HG03095 (cell line): ENCODE data around the gene ME3.

ENCODE experiments used
- ATAC-seq: cut with Tn5 transposase; IDR thresholded peaks from one replicate; pipeline ENCODE4 v1.9.1; 2021; ENCODE audit warnings: moderate library complexity; ENCODE audit not compliant: unreplicated experiment

The ME3 gene

DNA sequence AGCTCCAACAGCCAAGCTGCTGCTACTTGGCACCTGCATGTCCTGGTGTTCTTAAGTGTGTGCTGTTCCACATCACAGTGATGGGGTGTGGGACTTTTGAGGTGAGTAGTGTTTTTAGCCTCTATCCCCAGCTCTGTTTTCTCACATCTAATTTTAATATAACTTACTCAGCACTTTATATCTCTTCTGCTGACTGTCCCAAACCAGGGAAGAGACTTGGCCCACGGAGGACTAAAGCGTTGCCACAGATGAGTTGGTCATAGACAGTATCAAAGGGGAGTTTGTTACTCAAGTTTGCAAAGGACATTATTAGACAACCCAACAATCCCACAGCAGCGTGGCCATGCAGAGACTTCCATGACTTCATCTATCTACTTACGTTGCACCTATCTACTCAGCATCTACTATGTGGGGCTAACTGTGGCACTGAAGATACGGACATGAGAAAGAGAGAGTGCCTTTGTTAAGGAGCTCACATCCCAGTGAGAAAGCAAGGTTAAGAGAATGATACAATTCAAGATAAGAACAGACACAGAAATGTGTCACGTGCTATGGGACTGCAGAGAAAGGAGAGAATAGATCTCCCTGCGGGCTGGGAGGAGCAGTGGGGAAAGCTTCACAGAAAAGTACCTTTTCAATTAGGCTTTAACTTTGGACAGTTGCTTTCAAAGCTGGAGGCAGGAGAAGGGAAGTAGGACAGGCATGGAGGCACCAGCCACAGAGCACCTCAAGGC is 82.4 kb downstream of the ME3 start:
- ATAC-seq = no peak

DNA sequence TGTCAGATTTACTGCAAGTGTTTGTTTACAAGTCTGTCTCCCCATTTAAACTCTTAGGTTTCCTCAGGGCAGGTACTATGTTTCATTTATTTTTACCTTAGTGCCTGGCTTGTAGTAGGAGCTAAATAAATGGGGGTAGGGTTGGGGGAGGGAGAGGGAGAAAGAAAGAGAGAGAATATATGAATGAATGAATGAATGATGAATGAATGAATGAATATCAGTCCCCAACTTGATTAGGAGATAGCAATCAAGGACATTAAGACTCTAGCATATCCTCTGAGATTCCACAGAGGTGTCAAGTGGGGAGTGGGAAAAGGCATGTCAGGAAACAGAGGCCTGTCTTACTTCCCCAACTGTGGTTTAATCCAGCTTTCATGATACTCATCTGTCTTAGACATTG is 83.2 kb downstream of the ME3 start:
- ATAC-seq = no peak

DNA sequence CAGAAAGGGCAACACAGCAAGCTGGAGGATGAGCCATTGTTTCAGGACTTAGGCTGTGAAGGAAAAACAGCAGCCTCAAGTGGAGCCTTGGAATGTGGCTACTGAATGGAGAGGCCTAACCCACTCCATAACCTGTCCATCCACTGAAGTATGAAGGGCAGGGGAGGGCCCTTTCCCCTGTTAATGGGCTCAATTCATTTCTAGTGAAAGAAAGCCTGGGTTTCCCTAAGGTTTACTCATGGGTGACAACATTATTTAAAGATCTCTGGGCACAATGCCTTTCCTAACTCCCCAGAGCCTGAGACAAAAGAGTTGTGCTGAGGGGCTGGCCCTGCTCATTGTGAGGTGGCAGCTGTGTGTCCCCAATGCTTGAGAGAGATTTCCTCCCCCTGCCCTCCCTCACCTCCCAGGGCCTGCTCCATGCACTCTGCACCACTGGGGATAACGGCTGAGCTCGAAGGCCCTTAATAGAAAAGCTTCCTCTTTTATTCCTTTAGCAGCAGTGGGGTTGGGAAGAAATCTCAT is 83.8 kb downstream of the ME3 start:
- ATAC-seq = no peak

DNA sequence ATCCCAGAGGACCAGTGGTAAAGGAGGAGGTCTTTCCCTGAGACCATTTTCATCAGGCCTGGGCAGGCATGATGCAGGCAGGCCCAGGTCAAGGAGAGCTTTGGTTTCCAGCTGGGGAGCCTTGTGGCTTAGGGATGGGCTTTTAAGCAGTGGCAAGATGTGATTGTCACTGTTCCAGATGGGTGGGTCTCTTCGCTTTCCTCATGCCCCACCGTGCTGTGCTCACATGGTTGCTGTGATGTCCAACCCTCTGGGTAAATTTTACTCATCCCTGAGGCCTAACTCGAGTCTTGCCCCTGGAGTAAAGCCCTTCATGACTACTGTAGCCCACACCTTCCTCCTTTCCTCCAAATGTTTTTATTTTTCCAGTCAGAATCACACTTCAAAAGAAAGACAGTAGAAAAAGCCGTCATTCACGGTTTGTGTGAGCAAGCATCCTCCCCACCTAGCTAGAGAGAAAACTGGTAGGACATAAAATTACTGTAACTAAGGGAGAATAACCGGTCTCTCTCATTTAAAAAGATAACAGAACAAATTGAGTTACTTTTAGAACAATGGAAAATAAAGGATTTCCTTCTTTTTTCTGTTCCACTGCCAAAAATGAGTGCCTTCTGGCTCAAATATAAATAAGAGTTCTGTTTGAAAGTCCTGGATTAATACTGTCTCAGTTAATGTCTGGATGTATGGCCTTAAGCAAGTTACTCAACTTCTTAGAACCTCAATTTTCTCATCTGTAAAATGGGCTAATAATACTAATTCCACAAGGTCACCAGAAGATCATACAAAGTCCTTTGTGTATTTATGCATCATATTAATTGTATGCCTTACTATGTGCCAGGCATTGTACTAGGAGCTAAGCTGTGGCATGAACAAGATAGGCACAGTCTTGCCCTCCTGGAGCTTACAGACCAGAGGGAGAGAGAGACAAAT is 84.9 kb downstream of the ME3 start:
- ATAC-seq = no peak

DNA sequence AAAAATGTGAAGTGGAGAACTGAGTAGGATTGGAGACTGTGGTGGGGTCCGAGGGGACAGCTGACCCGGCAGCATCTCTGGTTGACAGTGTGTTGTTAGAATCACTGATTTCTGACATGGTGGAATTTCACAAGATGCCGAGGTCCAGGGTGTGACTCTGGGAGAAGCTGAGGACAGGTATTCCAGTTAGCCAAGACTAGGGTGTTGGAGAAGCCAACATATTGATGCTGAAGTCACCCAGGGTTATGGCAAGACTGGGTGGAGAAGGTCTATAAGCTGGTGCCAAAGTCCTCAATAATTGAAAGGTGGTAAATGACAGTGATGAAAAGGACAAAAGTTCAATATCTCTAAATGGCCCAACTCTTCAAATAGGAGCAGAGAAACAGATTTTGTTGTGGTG is 86.1 kb downstream of the ME3 start:
- ATAC-seq = no peak

DNA sequence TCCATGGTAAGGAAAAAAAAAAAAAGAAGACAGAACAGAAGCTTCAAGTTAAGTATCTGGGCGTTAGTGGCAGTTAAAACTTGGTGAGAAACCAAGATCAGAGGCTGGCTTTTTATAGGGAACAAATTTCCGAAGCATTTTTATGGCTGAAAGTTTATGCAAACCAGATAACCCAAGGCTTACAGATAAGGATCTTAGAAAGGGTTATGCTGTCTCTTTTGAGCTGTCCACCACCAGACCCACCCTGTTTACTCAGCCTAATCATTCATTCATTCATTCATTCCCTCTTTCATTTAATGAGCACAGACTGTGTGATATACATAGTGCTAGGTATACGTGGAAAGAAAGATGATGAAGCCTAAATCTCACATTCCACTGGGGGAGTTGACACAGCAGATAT is 89.5 kb downstream of the ME3 start:
- no peak for ATAC-seq

DNA sequence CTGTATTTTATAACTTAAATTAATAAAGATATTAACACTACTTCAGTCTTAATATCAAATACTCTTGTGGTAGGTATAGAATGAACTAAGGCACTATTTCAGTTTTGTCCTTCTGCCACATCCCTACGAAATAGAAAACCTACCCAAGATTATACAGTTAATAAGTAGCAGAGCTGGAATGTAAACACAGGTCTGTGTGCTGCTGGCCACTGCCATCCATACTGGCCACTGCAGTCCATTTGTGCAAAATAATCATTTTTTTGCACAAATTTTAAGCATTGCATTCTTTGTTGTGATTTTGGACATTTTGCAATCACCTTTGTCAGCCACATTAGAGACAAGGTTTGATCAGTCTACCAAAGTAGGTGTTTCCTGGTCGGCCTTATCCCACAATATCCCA is 91.9 kb downstream of the ME3 start:
- no peak for ATAC-seq

DNA sequence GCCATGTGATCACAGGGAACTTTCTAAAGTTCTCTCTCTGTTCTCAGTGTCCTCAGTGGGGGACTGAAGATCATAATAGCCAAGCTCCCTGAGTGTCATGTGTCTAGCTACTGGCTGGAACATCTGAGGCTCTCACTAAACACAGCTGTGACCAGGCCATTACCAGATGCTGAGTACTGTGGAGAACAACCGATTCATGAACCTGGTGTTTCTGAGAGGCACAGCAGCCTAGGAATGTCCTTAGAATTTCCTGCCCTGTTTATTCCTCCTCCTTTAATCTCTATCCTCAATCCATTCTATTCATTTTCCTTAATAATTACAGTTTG is 93.0 kb downstream of the ME3 start:
- no peak for ATAC-seq

DNA sequence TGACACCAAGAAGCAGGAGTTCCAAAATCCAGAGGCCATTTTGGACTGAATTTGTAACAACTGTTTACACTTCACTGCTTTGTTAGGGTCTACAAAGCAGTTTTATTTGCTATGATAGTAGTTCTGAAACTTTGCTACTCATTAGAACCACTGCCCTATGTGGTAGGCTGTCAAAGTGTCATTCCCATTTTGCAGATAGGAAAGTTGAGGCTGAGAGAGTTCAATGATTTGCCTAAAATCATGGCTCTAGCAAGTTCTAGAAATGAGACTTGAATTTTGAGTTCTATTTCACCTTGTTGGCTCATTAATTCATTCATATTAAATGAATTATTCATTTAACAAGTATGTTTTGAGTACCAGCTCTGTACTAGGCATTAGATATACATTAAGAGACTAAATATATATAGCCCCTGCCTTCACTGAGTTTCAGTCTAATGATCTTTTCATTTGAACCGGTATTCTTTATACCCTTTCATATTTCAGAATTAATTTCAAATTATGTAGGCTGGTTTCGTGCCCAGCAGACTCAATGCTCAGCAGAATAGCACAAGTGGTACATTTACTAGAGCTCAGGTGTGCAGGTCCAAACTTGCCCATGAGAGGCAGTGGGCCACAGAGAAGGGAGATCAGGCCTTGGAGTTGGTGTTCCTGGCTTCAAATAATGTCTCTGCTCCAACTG is 93.5 kb downstream of the ME3 start:
- no peak for ATAC-seq

DNA sequence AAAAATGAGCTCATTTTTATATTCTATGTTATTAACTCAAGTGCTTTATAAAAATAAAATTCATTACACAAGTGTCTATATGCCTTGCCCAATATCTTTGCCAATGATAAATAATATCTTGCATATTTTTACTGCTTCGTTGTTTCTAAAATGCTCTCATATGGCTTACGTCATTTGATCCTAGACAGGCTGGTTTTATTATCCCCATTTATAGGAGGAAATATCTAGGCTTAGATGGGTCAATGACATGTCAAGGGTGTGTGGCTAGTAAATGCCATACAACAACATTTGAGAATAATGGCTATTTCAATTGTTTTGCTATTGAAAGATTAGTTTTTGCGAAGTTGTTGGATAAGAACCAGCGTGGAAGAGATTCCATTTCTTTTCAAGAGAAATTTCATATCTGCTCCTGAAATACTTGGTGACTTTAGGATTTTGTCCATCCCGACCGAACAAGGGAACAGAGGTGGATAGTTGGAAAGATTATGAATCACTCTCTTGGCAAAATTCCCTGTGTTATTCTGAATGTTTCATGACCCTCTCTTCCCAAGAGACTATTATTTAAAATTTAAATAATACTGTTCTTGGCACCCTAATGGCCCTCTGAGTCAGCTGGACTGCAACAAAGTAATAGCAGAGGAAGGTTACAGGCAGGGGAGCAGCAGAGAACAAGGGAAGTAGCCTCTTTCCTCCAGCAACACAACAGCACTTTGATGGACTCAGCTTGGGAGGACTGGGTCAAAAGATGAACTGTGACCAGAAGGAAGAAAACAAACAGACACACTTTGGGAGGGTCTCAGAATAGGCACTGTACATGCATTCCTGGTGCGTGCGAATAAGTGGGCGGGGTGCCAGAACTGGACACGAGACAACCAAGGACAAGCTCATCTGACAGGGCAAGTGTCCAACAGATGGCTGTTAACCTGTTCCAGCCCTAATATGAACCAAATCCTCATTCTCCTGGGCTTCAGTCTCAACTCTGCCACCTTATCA is 94.5 kb downstream of the ME3 start:
- no peak for ATAC-seq

DNA sequence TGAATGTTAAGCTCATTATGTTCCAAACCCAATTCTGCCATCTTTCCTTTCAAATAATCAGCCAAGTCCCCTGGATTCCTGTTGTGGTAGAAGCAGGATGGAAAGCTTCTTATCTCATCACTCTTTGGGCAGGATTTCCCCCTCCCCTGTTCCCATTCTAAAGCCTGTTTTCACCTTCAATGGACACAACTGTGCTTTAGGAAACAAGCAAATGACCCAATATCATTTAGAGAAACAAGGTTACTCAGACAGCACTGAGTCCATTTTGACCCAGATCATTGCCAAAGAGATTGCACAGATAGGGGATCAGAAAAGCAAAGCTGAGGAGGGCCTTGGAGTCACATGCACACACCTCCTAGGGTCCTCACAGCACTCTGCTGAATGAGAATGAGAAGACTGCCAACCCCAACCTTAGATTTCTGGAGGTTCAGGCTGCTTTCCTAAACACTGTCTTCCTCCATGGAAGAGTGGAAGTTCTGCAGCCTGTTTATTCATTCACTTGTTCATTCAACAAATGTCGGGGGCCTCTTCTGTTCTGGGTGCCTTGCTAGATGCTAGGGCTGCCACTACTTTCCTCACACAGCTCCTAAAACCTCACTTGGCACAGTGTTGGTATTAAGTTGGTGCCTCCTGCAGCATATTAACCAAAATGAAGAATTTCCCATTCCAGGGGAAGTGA is 95.3 kb downstream of the ME3 start:
- ATAC-seq = no peak

DNA sequence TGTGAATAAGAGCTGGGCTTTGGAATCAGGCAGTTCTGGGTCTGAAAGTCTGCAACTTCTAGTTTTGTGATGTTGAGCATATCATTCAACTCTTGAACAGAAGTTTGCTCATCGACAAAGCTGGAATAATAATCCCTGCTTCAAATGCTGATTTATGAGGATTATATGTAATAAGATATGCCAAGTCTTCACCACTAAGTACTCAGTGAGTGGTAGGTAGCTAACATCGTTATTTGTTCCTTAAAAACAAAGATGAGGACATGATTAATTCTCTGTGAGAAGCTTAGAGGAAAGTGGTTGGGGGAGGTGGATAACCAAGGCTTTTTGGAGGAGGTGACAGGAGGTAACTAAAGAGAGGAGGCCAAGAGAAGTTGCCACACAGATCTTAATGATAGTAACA is 96.5 kb downstream of the ME3 start:
- no peak for ATAC-seq

DNA sequence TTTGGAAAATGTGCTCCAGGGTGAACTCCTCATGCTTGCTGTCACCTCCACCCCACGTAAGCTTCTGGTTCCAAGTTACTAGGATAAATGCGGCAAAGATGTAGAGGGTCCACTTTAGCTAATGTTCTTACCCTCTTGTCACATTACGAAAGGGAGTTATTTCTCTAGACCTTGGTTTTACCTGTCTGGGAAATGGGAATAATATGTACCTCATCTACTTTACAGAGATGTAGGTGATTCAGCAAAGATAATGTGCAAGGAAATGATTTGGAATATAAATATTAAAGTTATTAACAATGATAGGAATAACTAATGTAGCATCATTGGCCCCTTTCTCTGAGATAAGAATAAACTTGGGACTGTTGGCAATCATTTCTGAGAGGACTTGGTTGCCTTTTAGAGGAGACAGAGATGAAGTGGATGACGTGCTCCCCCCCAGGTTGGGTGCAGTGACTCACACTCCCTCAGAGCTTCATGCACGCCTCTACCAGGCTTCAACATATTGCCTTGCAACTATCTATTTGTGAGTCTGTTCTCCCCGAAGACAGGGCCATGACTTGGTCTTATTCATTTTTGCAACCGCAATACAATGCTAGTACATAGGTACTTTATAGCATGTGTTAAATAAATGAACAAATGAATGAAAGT is 97.1 kb downstream of the ME3 start:
- ATAC-seq = no peak

DNA sequence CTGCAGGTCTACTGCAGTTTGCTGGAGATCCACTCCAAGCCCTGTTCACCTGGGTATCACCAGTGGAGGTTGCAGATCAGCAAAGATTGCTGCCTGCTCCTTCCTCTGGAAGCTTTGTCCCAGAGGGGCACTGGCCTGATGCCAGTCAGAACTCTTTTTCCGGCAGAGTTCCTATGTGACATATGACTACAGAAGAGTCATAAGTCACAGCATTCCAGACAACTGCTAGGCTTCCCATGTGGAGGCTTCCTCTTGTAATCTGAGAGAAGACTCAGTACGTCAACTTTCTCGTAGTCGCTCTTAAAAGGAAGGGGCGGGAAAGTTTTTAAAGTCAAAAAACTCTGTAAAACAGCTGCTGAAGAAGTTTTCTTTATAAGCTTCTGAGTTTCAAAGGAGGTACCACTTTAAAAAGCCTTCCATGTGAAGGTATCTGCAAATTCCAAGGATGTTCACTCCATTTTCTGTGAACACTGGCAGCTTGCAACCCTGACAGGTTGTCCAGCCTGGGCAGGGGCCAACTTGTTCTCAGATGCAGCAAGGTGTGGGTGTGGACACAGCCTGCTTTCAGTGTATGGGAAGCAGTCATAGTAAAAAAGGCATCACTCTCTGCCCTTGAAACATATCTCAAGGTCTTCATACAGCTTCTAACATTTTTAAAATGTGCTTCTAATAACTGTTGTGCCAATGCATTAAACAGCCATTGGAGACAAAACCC is 97.8 kb downstream of the ME3 start:
- ATAC-seq = no peak

DNA sequence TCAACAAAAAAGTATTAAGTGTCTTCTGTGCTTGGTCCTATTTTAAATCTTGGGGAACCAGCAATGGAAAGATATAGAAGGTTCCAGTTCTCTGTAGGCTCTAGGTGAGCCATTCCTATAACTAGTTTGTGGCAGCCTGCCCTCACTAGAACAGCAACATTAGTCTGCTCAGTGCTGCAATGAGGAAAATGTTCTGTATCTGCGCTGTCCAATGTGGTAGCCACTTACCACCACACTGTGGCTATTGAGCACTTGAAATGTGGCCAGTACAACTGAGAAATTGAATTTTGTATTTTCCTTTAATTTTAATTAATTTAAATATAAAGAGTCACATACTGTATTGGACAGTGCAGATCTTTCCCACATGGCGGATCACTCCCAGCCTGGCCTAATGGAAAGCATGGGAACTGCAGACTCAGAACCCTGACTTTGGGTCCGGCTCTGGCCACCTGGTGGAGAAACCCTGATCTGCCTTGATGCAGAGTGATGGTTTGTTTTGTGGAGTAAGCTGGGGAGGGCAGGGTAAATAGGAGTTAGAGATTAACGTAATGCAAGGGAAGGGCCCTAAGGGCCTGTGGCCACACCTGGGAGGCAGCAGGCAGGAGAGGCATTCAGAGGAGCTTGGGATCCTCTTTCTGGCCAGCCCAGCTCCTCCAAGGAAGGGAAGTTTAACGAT is 101.0 kb downstream of the ME3 start:
- no peak for ATAC-seq

DNA sequence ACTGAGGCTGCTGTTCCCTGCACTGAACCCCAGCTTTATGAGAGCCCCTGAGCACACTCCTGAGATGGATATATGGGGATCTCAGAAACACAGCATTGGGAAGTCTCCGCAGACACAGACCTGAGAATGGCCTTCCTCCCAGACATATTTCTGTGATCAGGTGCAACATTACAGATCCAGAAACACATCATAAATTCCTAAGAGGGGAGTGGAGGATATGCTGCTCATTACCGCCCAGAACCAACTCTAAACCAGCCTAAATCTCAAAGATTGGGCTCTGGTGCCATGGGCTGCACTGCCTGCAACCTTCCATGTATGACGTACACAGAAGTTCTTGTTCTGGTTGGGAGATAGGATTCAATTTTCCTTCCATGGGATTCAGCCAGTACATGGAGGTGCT is 102.0 kb downstream of the ME3 start:
- no peak for ATAC-seq

DNA sequence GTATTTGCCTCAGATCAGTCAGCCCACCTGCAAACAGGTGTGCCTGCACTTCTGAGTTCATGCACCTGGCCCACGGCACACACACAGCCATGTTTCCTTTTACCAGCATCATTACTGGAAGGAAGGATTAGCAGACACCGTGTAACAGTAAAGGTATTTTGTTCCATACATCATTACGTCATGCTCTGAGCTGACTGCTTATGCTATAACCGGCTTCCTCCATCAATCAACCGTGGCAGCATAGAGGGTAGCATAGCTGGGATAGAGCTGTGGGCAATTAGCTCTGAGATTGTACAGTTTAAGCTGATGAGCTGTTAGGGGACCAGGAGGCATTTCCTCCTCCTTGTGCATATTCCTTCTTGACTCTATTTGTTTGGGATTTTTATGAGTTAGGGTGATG is 102.4 kb downstream of the ME3 start:
- ATAC-seq = no peak

DNA sequence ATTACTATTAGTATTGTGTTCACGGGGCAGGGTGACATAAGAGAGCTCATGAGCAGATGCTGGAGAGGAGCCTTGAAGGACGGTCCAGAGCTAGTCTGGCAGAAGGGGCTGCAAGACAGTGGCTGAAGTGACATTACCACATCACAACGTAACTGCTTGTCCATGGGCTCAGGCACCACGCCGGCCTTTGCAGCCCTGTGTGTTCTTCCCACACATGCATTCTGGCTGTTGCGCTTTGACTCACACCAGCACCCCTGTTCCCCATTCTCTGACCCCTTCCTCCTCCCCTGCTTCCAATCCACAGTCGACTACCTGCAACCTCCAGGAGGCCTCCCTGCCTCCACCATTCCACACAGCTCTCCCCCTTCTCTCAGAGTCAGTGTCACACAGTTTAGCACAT is 103.3 kb downstream of the ME3 start:
- no peak for ATAC-seq
